ENCODE results near the gene UBR7.
"Not testable (repeated sequence)": the region's sequence is repeated elsewhere in the genome, so short reads cannot be mapped to it uniquely, and the experiment has no call there.

The UBR7 gene

DNA sequence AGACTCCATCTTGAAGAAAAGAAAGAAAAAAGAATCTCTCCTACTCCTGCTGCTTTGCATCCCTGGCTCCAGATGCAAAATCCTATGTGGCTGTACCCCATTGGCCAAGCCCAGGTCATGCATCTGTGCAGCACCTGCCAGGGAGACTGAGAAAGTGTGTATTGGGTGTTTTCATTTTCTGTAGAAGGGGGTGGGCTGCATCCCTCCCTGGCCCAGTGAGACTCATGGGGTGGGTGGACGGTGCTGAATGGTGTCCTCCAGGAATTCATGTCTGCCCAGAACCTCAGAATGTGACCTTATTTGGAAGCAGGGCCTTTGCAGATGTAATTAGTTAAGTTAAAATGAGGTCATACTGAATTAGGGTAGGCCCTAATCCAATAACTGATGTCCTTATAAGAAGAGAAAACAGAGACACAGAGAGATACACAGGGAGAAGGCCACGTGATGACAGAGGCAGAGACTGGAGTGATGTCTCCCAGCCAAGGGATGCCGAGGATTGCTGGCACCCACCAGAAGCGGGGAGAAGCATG, 45.6 kb upstream of the UBR7 start:
- H3K27me3 ChIP-seq (replicated peaks; ENCODE audit: insufficient read depth, low read length), result no peaks in the 10 kb centered on the region
- no peaks in the 10 kb centered on the region for H3K9me2 ChIP-seq (replicated peaks; ENCODE audit: insufficient read depth, low read length)
- no peaks in the 10 kb centered on the region for H3K36me3 ChIP-seq (replicated peaks; ENCODE audit: insufficient read depth, low read length)
- no peak overlapping the region for H2AFZ ChIP-seq (ENCODE audit: low read length)
- H3K4me3 ChIP-seq (ENCODE audit: low read length), result no peak overlapping the region
- H3K9me3 ChIP-seq (replicated peaks; ENCODE audit: insufficient read depth, low read length), result no peaks in the 10 kb centered on the region
- no peak overlapping the region for H3K27ac ChIP-seq (ENCODE audit: low read length)
- no peak overlapping the region for H3K9ac ChIP-seq (ENCODE audit: low read length)
- no peaks in the 10 kb centered on the region for H4K20me1 ChIP-seq (ENCODE audit: insufficient read depth, low read length)
- DNase-seq, result no peak
- TF ChIP-seq EZH2phosphoT487 (IDR thresholded peaks at IDR 0.05; ENCODE audit: low read length), result no peak
- no peak for TF ChIP-seq EZH2 (optimal IDR thresholded peaks at IDR 0.05; ENCODE audit: low read depth, low read length)
- TF ChIP-seq, protein P1, sequence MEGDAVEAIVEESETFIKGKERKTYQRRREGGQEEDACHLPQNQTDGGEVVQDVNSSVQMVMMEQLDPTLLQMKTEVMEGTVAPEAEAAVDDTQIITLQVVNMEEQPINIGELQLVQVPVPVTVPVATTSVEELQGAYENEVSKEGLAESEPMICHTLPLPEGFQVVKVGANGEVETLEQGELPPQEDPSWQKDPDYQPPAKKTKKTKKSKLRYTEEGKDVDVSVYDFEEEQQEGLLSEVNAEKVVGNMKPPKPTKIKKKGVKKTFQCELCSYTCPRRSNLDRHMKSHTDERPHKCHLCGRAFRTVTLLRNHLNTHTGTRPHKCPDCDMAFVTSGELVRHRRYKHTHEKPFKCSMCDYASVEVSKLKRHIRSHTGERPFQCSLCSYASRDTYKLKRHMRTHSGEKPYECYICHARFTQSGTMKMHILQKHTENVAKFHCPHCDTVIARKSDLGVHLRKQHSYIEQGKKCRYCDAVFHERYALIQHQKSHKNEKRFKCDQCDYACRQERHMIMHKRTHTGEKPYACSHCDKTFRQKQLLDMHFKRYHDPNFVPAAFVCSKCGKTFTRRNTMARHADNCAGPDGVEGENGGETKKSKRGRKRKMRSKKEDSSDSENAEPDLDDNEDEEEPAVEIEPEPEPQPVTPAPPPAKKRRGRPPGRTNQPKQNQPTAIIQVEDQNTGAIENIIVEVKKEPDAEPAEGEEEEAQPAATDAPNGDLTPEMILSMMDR (IDR thresholded peaks at IDR 0.05; ENCODE audit: low read length), result no peak
- H3K4me2 ChIP-seq (ENCODE audit: low read depth, low read length), result no peak overlapping the region
- no peaks in the 10 kb centered on the region for H3K79me2 ChIP-seq (ENCODE audit: low read length)
- H3K4me1 ChIP-seq (ENCODE audit: low read length), result no peaks in the 10 kb centered on the region
- H3F3A ChIP-seq (ENCODE audit: insufficient read depth, low read length), result no peaks in the 10 kb centered on the region

DNA sequence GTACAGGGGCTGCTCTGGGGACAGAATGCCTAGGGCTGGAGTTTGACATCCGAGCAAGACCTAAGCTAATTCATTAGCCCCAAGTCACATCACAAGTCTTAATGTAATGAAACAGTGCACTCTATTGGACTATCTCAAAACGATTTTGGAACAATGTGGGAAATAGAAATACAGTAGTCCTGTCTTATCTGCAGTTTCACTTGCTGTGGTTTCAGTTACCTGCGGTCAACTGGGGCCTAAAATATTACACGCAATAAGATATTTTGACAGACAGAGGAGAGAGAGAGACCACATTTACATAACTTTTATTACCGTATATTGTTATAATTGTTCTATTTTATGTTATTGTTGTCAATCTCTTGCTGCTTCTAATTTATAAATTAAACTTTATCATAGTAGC, 43.5 kb upstream of the UBR7 start:
- Histone ChIP-seq H4K20me1 (ENCODE audit: insufficient read depth, low read length) (no peaks in the 10 kb centered on the region), H3K27me3 (replicated peaks; ENCODE audit: insufficient read depth, low read length) (no peaks in the 10 kb centered on the region), H3K27ac (ENCODE audit: low read length) (no peak overlapping the region), H3K4me3 (ENCODE audit: low read length) (no peak overlapping the region), H3K4me1 (ENCODE audit: low read length) (no peaks in the 10 kb centered on the region), H3K9me3 (replicated peaks; ENCODE audit: insufficient read depth, low read length) (no peaks in the 10 kb centered on the region), H3K36me3 (replicated peaks; ENCODE audit: insufficient read depth, low read length) (no peaks in the 10 kb centered on the region), H3K79me2 (ENCODE audit: low read length) (no peaks in the 10 kb centered on the region), H2AFZ (ENCODE audit: low read length) (no peak overlapping the region), H3K9ac (ENCODE audit: low read length) (no peak overlapping the region), H3F3A (ENCODE audit: insufficient read depth, low read length) (no peaks in the 10 kb centered on the region), H3K9me2 (replicated peaks; ENCODE audit: insufficient read depth, low read length) (no peaks in the 10 kb centered on the region), H3K4me2 (ENCODE audit: low read depth, low read length) (no peak overlapping the region)
- TF ChIP-seq, protein P1 (IDR thresholded peaks at IDR 0.05; ENCODE audit: low read length), result peak; percentile 22
- no peak for TF ChIP-seq EZH2 (optimal IDR thresholded peaks at IDR 0.05; ENCODE audit: low read depth, low read length)
- DNase-seq, result peak; percentile 79

DNA sequence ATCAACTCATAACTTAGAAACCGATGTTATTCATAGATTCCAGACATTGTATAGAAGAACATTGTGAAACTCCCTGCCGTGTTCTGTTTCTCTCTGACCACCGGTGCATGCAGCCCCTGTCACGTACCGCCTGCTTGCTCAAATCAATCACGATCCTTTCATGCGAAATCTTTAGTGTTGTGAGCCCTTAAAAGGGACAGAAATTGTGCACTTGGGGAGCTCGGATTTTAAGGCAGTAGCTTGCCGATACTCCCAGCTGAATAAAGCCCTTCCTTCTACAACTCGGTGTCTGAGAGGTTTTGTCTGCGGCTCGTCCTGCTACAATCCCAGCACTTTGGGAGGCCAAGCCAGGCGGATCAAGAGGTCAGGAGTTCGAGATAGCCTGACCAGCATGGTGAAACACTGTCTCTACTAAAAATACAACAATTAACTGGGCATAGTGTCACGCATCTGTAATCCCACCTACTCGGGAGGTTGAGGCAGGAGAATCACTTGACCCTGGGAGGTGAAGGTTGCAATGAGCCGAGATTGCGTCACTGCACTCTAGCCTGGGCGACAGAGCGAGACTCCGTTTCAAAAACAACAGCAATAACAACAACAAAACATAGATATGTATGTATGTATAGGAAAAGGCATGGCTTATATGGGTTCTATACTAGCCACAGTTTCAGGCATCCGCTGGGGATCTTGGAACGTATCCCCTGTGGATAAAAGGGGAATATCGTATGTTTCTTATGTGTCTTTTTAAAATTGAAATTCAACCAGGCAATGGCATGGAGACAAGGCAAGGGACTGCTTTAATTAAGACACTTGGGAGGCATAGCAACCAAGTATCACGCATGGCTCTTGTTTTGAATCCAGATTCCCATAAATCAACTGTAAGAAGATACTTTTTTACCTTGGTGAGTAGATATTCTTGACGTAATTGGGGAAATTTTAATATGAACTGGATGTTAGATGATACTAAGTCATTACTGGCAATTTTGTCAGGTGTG, 41.5 kb upstream of the UBR7 start:
- H3K4me2 ChIP-seq (ENCODE audit: low read depth, low read length); H3K4me3 ChIP-seq (ENCODE audit: low read length); H3K27me3 ChIP-seq (replicated peaks; ENCODE audit: insufficient read depth, low read length); H3K4me1 ChIP-seq (ENCODE audit: low read length); H3K36me3 ChIP-seq (replicated peaks; ENCODE audit: insufficient read depth, low read length); H3K79me2 ChIP-seq (ENCODE audit: low read length); H2AFZ ChIP-seq (ENCODE audit: low read length); DNase-seq; H3K9ac ChIP-seq (ENCODE audit: low read length); H3K27ac ChIP-seq (ENCODE audit: low read length); H3K9me2 ChIP-seq (replicated peaks; ENCODE audit: insufficient read depth, low read length); H3K9me3 ChIP-seq (replicated peaks; ENCODE audit: insufficient read depth, low read length); H4K20me1 ChIP-seq (ENCODE audit: insufficient read depth, low read length); H3F3A ChIP-seq (ENCODE audit: insufficient read depth, low read length): not testable (repeated sequence)

- H3K9me3 ChIP-seq (replicated peaks; ENCODE audit: insufficient read depth, low read length); H3K27me3 ChIP-seq (replicated peaks; ENCODE audit: insufficient read depth, low read length); H3K27ac ChIP-seq (ENCODE audit: low read length); H2AFZ ChIP-seq (ENCODE audit: low read length); H3K9ac ChIP-seq (ENCODE audit: low read length); H4K20me1 ChIP-seq (ENCODE audit: insufficient read depth, low read length); H3F3A ChIP-seq (ENCODE audit: insufficient read depth, low read length); H3K4me3 ChIP-seq (ENCODE audit: low read length); H3K79me2 ChIP-seq (ENCODE audit: low read length); H3K36me3 ChIP-seq (replicated peaks; ENCODE audit: insufficient read depth, low read length); H3K9me2 ChIP-seq (replicated peaks; ENCODE audit: insufficient read depth, low read length); H3K4me2 ChIP-seq (ENCODE audit: low read depth, low read length); H3K4me1 ChIP-seq (ENCODE audit: low read length); DNase-seq: not testable (repeated sequence)
These were observed 38.4 kb upstream of the UBR7 start for GRCh38 chr14:93168610-93169009.

GRCh38 chr14:93169619-93170018, 37.4 kb upstream of the UBR7 start:
- H3K27me3 ChIP-seq (replicated peaks; ENCODE audit: insufficient read depth, low read length); H3K27ac ChIP-seq (ENCODE audit: low read length); H3K4me3 ChIP-seq (ENCODE audit: low read length); H2AFZ ChIP-seq (ENCODE audit: low read length); H3K9me2 ChIP-seq (replicated peaks; ENCODE audit: insufficient read depth, low read length); H4K20me1 ChIP-seq (ENCODE audit: insufficient read depth, low read length); H3K4me1 ChIP-seq (ENCODE audit: low read length); H3K9ac ChIP-seq (ENCODE audit: low read length); H3K9me3 ChIP-seq (replicated peaks; ENCODE audit: insufficient read depth, low read length); H3K79me2 ChIP-seq (ENCODE audit: low read length); H3F3A ChIP-seq (ENCODE audit: insufficient read depth, low read length); H3K36me3 ChIP-seq (replicated peaks; ENCODE audit: insufficient read depth, low read length); H3K4me2 ChIP-seq (ENCODE audit: low read depth, low read length); DNase-seq: not testable (repeated sequence)

- H3K9me2 ChIP-seq (replicated peaks; ENCODE audit: insufficient read depth, low read length); H3K9ac ChIP-seq (ENCODE audit: low read length); H3K4me1 ChIP-seq (ENCODE audit: low read length); DNase-seq; H4K20me1 ChIP-seq (ENCODE audit: insufficient read depth, low read length); H3K79me2 ChIP-seq (ENCODE audit: low read length); H3K4me3 ChIP-seq (ENCODE audit: low read length); H2AFZ ChIP-seq (ENCODE audit: low read length); H3K27me3 ChIP-seq (replicated peaks; ENCODE audit: insufficient read depth, low read length); H3K36me3 ChIP-seq (replicated peaks; ENCODE audit: insufficient read depth, low read length); H3K4me2 ChIP-seq (ENCODE audit: low read depth, low read length); H3F3A ChIP-seq (ENCODE audit: insufficient read depth, low read length); H3K27ac ChIP-seq (ENCODE audit: low read length); H3K9me3 ChIP-seq (replicated peaks; ENCODE audit: insufficient read depth, low read length): not testable (repeated sequence)
These were observed 36.9 kb upstream of the UBR7 start for GRCh38 chr14:93170141-93170540.

All from MM.1S (cell line).